NT2/D1 (cell line): ENCODE data around the gene VPS33B.

Experiments
- SUZ12 ChIP-seq: IDR thresholded peaks from 2 replicates; pipeline ENCODE4 v1.6.1; 2011; ENCODE audit not compliant: insufficient read length, insufficient read depth; ENCODE audit errors: extremely low read depth
- YY1 ChIP-seq: IDR thresholded peaks from 2 replicates; pipeline ENCODE4 v1.6.1; 2011; ENCODE audit not compliant: insufficient read length, insufficient read depth
- ZNF274 ChIP-seq: IDR thresholded peaks from 2 replicates; pipeline ENCODE4 v1.6.1; 2011; ENCODE audit warnings: mild to moderate bottlenecking, low read depth, low read length

DNA sequence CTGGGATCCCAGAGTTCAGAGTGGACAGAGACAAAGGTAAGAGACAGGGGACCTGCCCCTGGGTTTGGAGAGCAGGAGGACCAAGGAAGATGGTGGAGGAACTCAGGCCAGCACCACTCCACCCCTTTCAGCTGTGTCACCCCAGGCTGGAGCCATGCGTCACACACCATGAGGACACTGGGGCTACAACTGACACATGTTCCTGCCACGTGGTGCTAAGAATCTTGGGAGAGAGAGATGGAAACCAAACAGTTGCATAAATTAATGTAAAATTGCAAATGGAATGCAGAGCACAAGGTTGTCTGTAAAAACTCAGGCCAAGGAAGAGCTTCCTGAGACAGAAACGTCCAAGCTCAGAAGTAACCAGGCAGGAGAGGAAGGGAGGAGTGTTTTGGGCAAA is 22.7 kb upstream of the VPS33B start:
- TF ChIP-seq YY1 (no peak), ZNF274 (no peak), SUZ12 (no peak)
